Keratinocyte (primary cell): ENCODE results near the gene RASGRP3. TPM values are rescaled to one million over a fixed set of nuclear protein-coding genes. Genes with fewer than 3 reads are reported as not detected.

ENCODE experiments used
- DNase-seq: peaks from one replicate; pipeline ENCODE4 v3.0.0-alpha.2; 2011; ENCODE audit warnings: low read depth, missing footprints, low spot score
- FAIRE-seq: peaks from 2 replicates; lab custom pipeline; 2011; peaks lifted over from hg19 to GRCh38; lab: Jason Lieb, UNC
- H2AFZ ChIP-seq: 2 replicates; pipeline ENCODE4 v1.6.0; 2012; ENCODE audit warnings: low read length, control low read depth, inconsistent platforms; ENCODE audit not compliant: control insufficient read depth
- H3K27ac ChIP-seq: 2 replicates; pipeline ENCODE4 v1.5.1; 2011; ENCODE audit warnings: low read length; ENCODE audit not compliant: control insufficient read depth, insufficient read depth
- H3K27me3 ChIP-seq: 3 replicates; pipeline ENCODE4 v1.6.0; 2011; ENCODE audit warnings: low read length; ENCODE audit not compliant: control insufficient read depth, insufficient read depth; ENCODE audit errors: extremely low read depth
- H3K36me3 ChIP-seq, 2 experiments: 2 replicates in 1 of 2; 3 replicates in 1 of 2; pipeline ENCODE4 v1.5.1; 2011; ENCODE audit warnings: low read length in 2 of 2, mild to moderate bottlenecking in 1 of 2; ENCODE audit not compliant: control insufficient read depth in 2 of 2, insufficient read depth in 2 of 2; ENCODE audit errors: extremely low read depth in 1 of 2
- H3K4me1 ChIP-seq: 3 replicates; pipeline ENCODE4 v1.5.1; 2011; ENCODE audit warnings: low read length; ENCODE audit not compliant: control insufficient read depth, insufficient read depth; ENCODE audit errors: extremely low read depth
- H3K4me2 ChIP-seq: 3 replicates; pipeline ENCODE4 v1.6.0; 2011; ENCODE audit warnings: low read depth, low read length; ENCODE audit not compliant: control insufficient read depth, insufficient read depth; ENCODE audit errors: extremely low read depth
- H3K4me3 ChIP-seq, 3 experiments: fragments of 200-600 bp in 1 of 3; sonication (generic) in 1 of 3; 2 replicates in 2 of 3; 3 replicates in 1 of 3; pipeline ENCODE4 v1.5.1; 2011 to 2016; ENCODE audit warnings: low read length in 3 of 3, mild to moderate bottlenecking in 3 of 3, control low read depth in 2 of 3, inconsistent platforms in 1 of 3, low read depth in 1 of 3, mixed read lengths in 1 of 3, mixed run types in 1 of 3, moderate library complexity in 1 of 3; ENCODE audit not compliant: control insufficient read depth in 2 of 3, insufficient read depth in 2 of 3; ENCODE audit errors: extremely low read depth in 1 of 3
- H3K79me2 ChIP-seq: 2 replicates; pipeline ENCODE4 v1.6.0; 2012; ENCODE audit warnings: low read length; ENCODE audit not compliant: control insufficient read depth, insufficient read depth
- H3K9ac ChIP-seq: 3 replicates; pipeline ENCODE4 v1.6.0; 2011; ENCODE audit warnings: low read length; ENCODE audit not compliant: control insufficient read depth, insufficient read depth; ENCODE audit errors: extremely low read depth
- H3K9me1 ChIP-seq: 3 replicates; pipeline ENCODE4 v1.6.0; 2011; ENCODE audit warnings: low read length; ENCODE audit not compliant: control insufficient read depth, insufficient read depth; ENCODE audit errors: extremely low read depth
- H3K9me3 ChIP-seq: 2 replicates; pipeline ENCODE4 v1.5.1; 2012; ENCODE audit warnings: low read depth, low read length; ENCODE audit not compliant: control insufficient read depth
- H4K20me1 ChIP-seq: 3 replicates; pipeline ENCODE4 v1.6.0; 2011; ENCODE audit warnings: low read length; ENCODE audit not compliant: control insufficient read depth, insufficient read depth; ENCODE audit errors: extremely low read depth
- CTCF ChIP-seq, 3 experiments: IDR thresholded peaks in 1 of 3; conservative IDR thresholded peaks in 1 of 3; optimal IDR thresholded peaks in 1 of 3; 2 replicates in 2 of 3; 3 replicates in 1 of 3; pipeline versions ENCODE3 to v1.5.1; 2011; ENCODE audit warnings: low read length in 3 of 3, mild to moderate bottlenecking in 3 of 3, moderate library complexity in 2 of 3, control low read depth in 1 of 3, inconsistent platforms in 1 of 3; ENCODE audit not compliant: insufficient read depth in 2 of 3; ENCODE audit errors: extremely low read depth in 1 of 3
- EZH2 ChIP-seq: IDR thresholded peaks from one replicate; pipeline ENCODE4 v1.6.1; 2012; ENCODE audit warnings: inconsistent platforms, mild to moderate bottlenecking, low read length, moderate library complexity
- dilution Hi-C: fragments of 300-500 bp; cut with MboI; formaldehyde crosslinking; loops from one replicate; pipeline ENCODE4 v1.7.0; 2020; ENCODE audit warnings: low sequenced_read_pairs; ENCODE audit not compliant: extremely low pct_ligation_motif_present
- polyA minus RNA-seq, 3 experiments: library from RNA; depleted of rRNA, polyadenylated mRNA; stranded (reverse); fragments of >200 nt; gene quantifications; 1 replicate in 1 of 3; 2 replicates in 1 of 3; 3 replicates in 1 of 3; pipeline ENCODE4 v1.2.3, GENCODE V29; 2011
- polyA plus RNA-seq, 5 experiments: library from polyadenylated mRNA; depleted of rRNA in 3 of 5; stranded (reverse) in 3 of 5; stranded (forward) in 1 of 5; unstranded in 1 of 5; fragments of >200 nt; gene quantifications; 1 replicate in 1 of 5; 2 replicates in 3 of 5; 3 replicates in 1 of 5; pipeline versions ENCODE4 v1.2.1 to v1.2.3, GENCODE V29; 2011 to 2012; ENCODE audit warnings: missing spikeins in 2 of 5, low read depth in 1 of 5, low replicate concordance in 1 of 5

Gene RASGRP3
- polyA plus RNA-seq (0.44 to 0.97 TPM (median 0.56 TPM) in 3 replicates), polyA minus RNA-seq (0.73 to 4.9 TPM (median 2.3 TPM) in 3 replicates)
- polyA plus RNA-seq (2011; ENCODE audit: low read depth) = not detected
- polyA plus RNA-seq (2011; cell fraction: cytosol; rRNA removed) = 0.25 and 0.91 TPM in 2 replicates
- 0.78 and 1.6 TPM in 2 replicates for polyA plus RNA-seq (2011; cell fraction: nucleus; rRNA removed)
- polyA plus RNA-seq (2012; ENCODE audit: low replicate concordance) = 0.20 and 0.42 TPM in 2 replicates
- polyA minus RNA-seq (2011; cell fraction: cytosol; rRNA and poly(A)+ RNA removed) = not detected
- polyA minus RNA-seq (2011; cell fraction: nucleus; rRNA and poly(A)+ RNA removed) = 0.39 TPM in 1 of 2 replicates, not detected in the other

- DNase-seq (peak; percentile 11), FAIRE-seq (peak; percentile 34)
- Histone ChIP-seq H3K9ac (peak within 1 kb of the TSS; percentile 88), H3K27ac (peak within 1 kb of the TSS; percentile 90), H3K4me3 (peak within 1 kb of the TSS; percentile 48 to 98 (median 87)), H2AFZ (peak within 1 kb of the TSS; percentile 99), H4K20me1 (no peaks in the 10 kb centered on the region), H3K79me2 (no peaks in the 10 kb centered on the region), H3K36me3 (no peaks in the 10 kb centered on the region), H3K27me3 (no peaks in the 10 kb centered on the region), H3K4me2 (peak within 1 kb of the TSS; percentile 99), H3K4me1 (peaks cover 3% of the 10 kb centered on the region), H3K9me1 (no peaks in the 10 kb centered on the region), H3K9me3 (no peaks in the 10 kb centered on the region)
- dilution Hi-C loops = no loop called here
- TF ChIP-seq CTCF (optimal IDR thresholded peaks at IDR 0.05 in 1 of 3, IDR thresholded peaks at IDR 0.05 in 1 of 3, conservative IDR thresholded peaks at IDR 0.05 in 1 of 3; ENCODE audit: extremely low read depth in 1 of 3, insufficient read depth in 2 of 3, low read length in 3 of 3) = no peak
- TF ChIP-seq EZH2 = no peak
Measured at GRCh38 chr2:33476131-33476792, at the start of gene RASGRP3. RASGRP3 (plus strand) TSS chr2:33476649; CDS start chr2:33515137, 38,488 bp downstream.

GRCh38 chr2:33426666-33427231 is 49.7 kb upstream of the RASGRP3 start:
- dilution Hi-C loops = no loop called here
- H3K4me3 ChIP-seq = no peak overlapping the region
- H3K4me2 ChIP-seq = peak overlapping the region; percentile 18
- H3K4me1 ChIP-seq = peaks cover 14% of the 10 kb centered on the region
- H4K20me1 ChIP-seq = no peaks in the 10 kb centered on the region
- no peak overlapping the region for H2AFZ ChIP-seq
- H3K9me1 ChIP-seq = no peaks in the 10 kb centered on the region
- DNase-seq (peak; percentile 45), FAIRE-seq (peak; percentile 81)
- H3K36me3 ChIP-seq = no peaks in the 10 kb centered on the region
- no peaks in the 10 kb centered on the region for H3K27me3 ChIP-seq
- H3K27ac ChIP-seq = no peak overlapping the region
- no peaks in the 10 kb centered on the region for H3K79me2 ChIP-seq
- no peaks in the 10 kb centered on the region for H3K9me3 ChIP-seq
- TF ChIP-seq EZH2 (no peak), CTCF (optimal IDR thresholded peaks at IDR 0.05 in 1 of 3, IDR thresholded peaks at IDR 0.05 in 1 of 3, conservative IDR thresholded peaks at IDR 0.05 in 1 of 3; ENCODE audit: extremely low read depth in 1 of 3, insufficient read depth in 2 of 3, low read length in 3 of 3) (no peak)
- H3K9ac ChIP-seq = no peak overlapping the region
